Subcutaneous adipose tissue (tissue), 4 donors: ENCODE data around the gene RND1. TPM values are rescaled to one million over a fixed set of nuclear protein-coding genes. Genes with fewer than 3 reads are reported as not detected.

Experiments
- CTCF ChIP-seq: fragments of 450-650 bp; IDR thresholded peaks from one replicate; pipeline ENCODE4 v1.5.1; 2016; ENCODE audit warnings: low read depth, mild to moderate bottlenecking, control low read depth, antibody characterized with exemption, moderate library complexity
- total RNA-seq, 4 donors: library from RNA; depleted of rRNA; stranded (reverse); fragments of >200 nt; gene quantifications; one replicate each; pipeline ENCODE4 v1.1.0, GENCODE V29; 2016

RND1 gene
- total RNA-seq, 4 donors from 2014 or later: 0.17 to 2.6 (median 0.98) TPM; not detected in 1

GRCh38 chr12:48828841-48829575 lies 36.7 kb downstream of the RND1 start:
- no peak for TF ChIP-seq CTCF

GRCh38 chr12:48828293-48828692 lies 37.4 kb downstream of the RND1 start:
- TF ChIP-seq CTCF: no peak

- no peak for TF ChIP-seq CTCF
These were observed 38.1 kb downstream of the RND1 start for GRCh38 chr12:48827513-48828096.

GRCh38 chr12:48827026-48827425 lies 38.6 kb downstream of the RND1 start:
- TF ChIP-seq CTCF: no peak

GRCh38 chr12:48826209-48826855 lies 39.3 kb downstream of the RND1 start:
- TF ChIP-seq CTCF: no peak

GRCh38 chr12:48824905-48825304 lies 40.8 kb downstream of the RND1 start:
- no peak for TF ChIP-seq CTCF

- no peak for TF ChIP-seq CTCF
These were observed 41.6 kb downstream of the RND1 start for GRCh38 chr12:48824112-48824511.
